ENCODE measurements around the gene EIF4B.

Gene EIF4B

GRCh38 chr12:53070877-53071492 is 64.7 kb downstream of the EIF4B start:
- peak; percentile 56 for DNase-seq

- DNase-seq, result peak; percentile 62
Measured at GRCh38 chr12:53071591-53072551, 65.6 kb downstream of the EIF4B start.

GRCh38 chr12:53073881-53074280 is 67.6 kb downstream of the EIF4B start:
- no peak for DNase-seq

- no peak for DNase-seq
Measured at GRCh38 chr12:53074283-53074998, 68.2 kb downstream of the EIF4B start.

- DNase-seq, result no peak
Measured at GRCh38 chr12:53074999-53075370, 68.7 kb downstream of the EIF4B start.

GRCh38 chr12:53076461-53076860 is 70.2 kb downstream of the EIF4B start:
- DNase-seq, result no peak

GRCh38 chr12:53077030-53077429 is 70.8 kb downstream of the EIF4B start:
- no peak for DNase-seq

- DNase-seq, result no peak
Measured at GRCh38 chr12:53078425-53079225, 72.4 kb downstream of the EIF4B start.

GRCh38 chr12:53079226-53080117 is 73.2 kb downstream of the EIF4B start, which contains the start of gene SPRYD3:
SPRYD3 (minus strand) TSS chr12:53079390; CDS start chr12:53079333, 57 bp downstream.
- peak; percentile 97 for DNase-seq

GRCh38 chr12:53082637-53083175 is 76.5 kb downstream of the EIF4B start:
- no peak for DNase-seq

GRCh38 chr12:53086361-53086760 is 80.1 kb downstream of the EIF4B start:
- no peak for DNase-seq

GRCh38 chr12:53090105-53090504 is 83.8 kb downstream of the EIF4B start:
- no peak for DNase-seq

GRCh38 chr12:53090554-53090953 is 84.3 kb downstream of the EIF4B start:
- DNase-seq, result no peak

- DNase-seq, result no peak
Measured at GRCh38 chr12:53091756-53092155, 85.5 kb downstream of the EIF4B start.
